ENCODE measurements around the gene ATG10. TPM values are rescaled to one million over a fixed set of nuclear protein-coding genes. Genes with fewer than 3 reads are reported as not detected.

The ATG10 gene
- total and polyA plus RNA-seq, 7 donors, result 4.2 to 7.4 (median 6.0) TPM

DNA sequence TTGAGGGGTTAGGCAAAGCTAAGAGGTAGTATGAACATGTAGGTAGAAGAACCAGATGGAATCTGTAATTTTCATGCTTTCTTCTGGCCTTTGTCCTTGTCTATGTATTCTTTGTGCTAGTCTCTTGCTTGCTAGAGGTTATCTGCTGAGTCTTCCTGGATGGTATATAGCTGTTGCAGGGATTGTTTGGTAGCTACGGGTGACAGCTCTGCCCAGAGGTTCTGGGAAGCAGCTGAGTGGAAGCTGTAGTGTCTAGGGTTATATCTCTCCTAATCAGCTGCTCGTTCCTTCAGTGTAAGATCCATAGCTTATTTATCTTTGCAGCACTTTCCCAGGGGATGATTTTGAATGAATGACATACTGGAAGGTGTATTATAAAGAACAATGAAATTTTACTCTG lies 100.3 kb downstream of the ATG10 start:
- ATAC-seq, result no peak

DNA sequence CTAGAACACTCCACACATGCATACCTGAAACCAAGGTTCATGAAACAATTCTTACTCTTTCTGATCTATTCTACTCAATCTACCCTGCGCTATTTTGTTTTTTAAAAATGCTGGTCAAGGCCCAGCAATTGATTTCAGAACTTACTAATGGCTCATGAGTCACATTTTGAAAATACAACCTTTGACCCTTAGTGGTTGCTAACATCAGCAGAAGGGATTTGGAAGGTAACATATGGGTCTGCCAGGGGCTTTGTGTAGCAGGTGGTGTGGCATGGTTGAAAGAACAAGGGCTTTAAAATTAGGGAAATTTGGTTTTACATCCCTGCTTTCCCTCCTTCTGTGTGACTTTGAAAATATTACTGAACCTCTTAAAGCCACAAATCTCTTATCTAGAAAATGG lies 101.4 kb downstream of the ATG10 start:
- DNase-seq (no peak), ATAC-seq (no peak)
- WGBS, 3 donors, result 96 to 98% (median 97%) methylated on average over 1 of the region's 1 CpG
- H3K4me1 ChIP-seq, result no peaks in the 10 kb centered on the region
- intact Hi-C loops (cut with DNase I), result no loop called here
- H3K9me3 ChIP-seq, result no peaks in the 10 kb centered on the region
- H3K36me3 ChIP-seq (ENCODE audit: insufficient read depth in 1 of 2, low read depth in 1 of 2), result no peaks in the 10 kb centered on the region
- H3K27ac ChIP-seq, result no peak overlapping the region
- H3K27me3 ChIP-seq (ENCODE audit: insufficient read depth in 3 of 3, low read length in 2 of 3), result no peaks in the 10 kb centered on the region
- no peak overlapping the region for H3K4me3 ChIP-seq
- TF ChIP-seq, protein P1, sequence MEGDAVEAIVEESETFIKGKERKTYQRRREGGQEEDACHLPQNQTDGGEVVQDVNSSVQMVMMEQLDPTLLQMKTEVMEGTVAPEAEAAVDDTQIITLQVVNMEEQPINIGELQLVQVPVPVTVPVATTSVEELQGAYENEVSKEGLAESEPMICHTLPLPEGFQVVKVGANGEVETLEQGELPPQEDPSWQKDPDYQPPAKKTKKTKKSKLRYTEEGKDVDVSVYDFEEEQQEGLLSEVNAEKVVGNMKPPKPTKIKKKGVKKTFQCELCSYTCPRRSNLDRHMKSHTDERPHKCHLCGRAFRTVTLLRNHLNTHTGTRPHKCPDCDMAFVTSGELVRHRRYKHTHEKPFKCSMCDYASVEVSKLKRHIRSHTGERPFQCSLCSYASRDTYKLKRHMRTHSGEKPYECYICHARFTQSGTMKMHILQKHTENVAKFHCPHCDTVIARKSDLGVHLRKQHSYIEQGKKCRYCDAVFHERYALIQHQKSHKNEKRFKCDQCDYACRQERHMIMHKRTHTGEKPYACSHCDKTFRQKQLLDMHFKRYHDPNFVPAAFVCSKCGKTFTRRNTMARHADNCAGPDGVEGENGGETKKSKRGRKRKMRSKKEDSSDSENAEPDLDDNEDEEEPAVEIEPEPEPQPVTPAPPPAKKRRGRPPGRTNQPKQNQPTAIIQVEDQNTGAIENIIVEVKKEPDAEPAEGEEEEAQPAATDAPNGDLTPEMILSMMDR (IDR thresholded peaks at IDR 0.05), result no peak

More for the DNA sequence above, 100.3 kb downstream of the ATG10 start:
- DNase-seq, result no peak
- no peaks in the 10 kb centered on the region for H3K27me3 ChIP-seq (ENCODE audit: insufficient read depth in 3 of 3, low read length in 2 of 3)
- no peak overlapping the region for H3K4me3 ChIP-seq
- no peaks in the 10 kb centered on the region for H3K9me3 ChIP-seq
- intact Hi-C loops (cut with DNase I), result no loop called here
- no peaks in the 10 kb centered on the region for H3K4me1 ChIP-seq
- 65 to 72% (median 69%) methylated on average over 2 of the region's 2 CpGs for WGBS, 3 donors
- H3K36me3 ChIP-seq (ENCODE audit: insufficient read depth in 1 of 2, low read depth in 1 of 2), result no peaks in the 10 kb centered on the region
- TF ChIP-seq, protein P1 (IDR thresholded peaks at IDR 0.05), result no peak
- H3K27ac ChIP-seq, result no peak overlapping the region

DNA sequence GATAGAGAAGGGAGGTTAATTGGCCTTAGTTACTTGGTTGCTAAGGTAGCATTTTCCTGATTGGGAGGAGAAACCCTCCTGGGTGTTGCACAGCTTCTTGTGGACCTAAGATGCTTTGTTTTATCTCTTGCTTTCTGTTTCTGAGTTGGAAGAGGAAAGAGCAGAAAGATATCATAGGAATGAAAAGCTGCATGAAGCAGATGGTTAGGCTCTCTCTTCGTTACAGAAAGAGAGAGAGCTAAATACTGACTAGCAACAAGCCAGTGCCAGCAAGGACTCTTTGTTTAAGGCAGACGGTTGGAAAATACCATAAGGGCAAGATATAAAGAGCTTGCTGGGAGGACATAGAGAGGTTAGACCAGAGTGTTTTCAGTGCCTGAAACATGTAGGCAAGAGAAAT lies 103.1 kb downstream of the ATG10 start:
- no peaks in the 10 kb centered on the region for H3K36me3 ChIP-seq (ENCODE audit: insufficient read depth in 1 of 2, low read depth in 1 of 2)
- ATAC-seq, result no peak
- H3K4me1 ChIP-seq, result no peaks in the 10 kb centered on the region
- H3K27ac ChIP-seq, result no peak overlapping the region
- H3K27me3 ChIP-seq (ENCODE audit: insufficient read depth in 3 of 3, low read length in 2 of 3), result no peaks in the 10 kb centered on the region
- TF ChIP-seq, protein P1 (IDR thresholded peaks at IDR 0.05), result no peak
- H3K4me3 ChIP-seq, result no peak overlapping the region
- no peaks in the 10 kb centered on the region for H3K9me3 ChIP-seq
- DNase-seq, result no peak
- intact Hi-C loops (cut with DNase I), result no loop called here
- 57 to 67% (median 58%) methylated on average over 2 of the region's 2 CpGs for WGBS, 3 donors

DNA sequence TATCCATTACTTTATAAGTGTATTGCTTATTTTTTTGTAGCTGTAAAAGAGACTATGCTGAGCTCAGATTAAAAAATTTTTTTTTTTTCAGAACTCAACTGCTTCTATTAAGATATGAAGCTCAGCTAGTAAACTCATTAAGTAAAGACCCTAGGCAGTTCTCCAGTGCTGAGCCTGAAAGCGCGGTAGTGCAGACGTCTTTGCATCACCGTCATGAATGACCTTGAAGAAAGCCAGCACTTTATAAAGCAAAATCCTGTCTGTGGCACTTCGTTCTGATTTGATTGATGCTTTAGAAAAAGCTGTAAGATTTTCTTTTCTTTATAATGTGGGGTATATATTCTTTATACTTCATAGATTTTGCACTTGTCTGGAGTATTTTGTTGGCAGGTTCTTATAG lies 105.7 kb downstream of the ATG10 start:
- no peak overlapping the region for H3K4me3 ChIP-seq
- H3K27ac ChIP-seq, result no peak overlapping the region
- H3K9me3 ChIP-seq, result no peaks in the 10 kb centered on the region
- no peaks in the 10 kb centered on the region for H3K4me1 ChIP-seq
- H3K36me3 ChIP-seq (ENCODE audit: insufficient read depth in 1 of 2, low read depth in 1 of 2), result no peaks in the 10 kb centered on the region
- no peak for DNase-seq
- TF ChIP-seq, protein P1 (IDR thresholded peaks at IDR 0.05), result no peak
- intact Hi-C loops (cut with DNase I), result no loop called here
- WGBS, 3 donors, result 89 to 92% (median 90%) methylated on average over 5 of the region's 5 CpGs
- no peaks in the 10 kb centered on the region for H3K27me3 ChIP-seq (ENCODE audit: insufficient read depth in 3 of 3, low read length in 2 of 3)
- ATAC-seq, result no peak

DNA sequence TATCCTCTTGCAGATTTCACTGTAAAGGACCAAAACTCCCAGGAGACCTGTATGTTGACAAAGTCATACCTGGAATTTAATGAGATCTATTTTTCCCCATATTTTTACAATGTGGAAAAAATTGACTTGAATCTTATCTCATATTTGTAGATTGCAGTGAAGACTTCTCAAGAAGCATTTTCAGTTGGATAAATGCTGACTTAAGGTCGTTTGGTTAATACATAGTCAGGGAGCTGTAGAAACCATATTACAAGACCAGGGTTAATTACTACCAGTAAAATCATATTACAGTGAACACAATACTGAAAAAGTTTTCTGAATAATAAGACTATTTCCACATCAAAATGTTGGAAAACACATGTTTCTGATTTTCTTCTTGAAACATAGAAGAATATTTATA lies 119.8 kb downstream of the ATG10 start:
- WGBS, 3 donors, result 72 to 88% (median 77%) methylated on average over 1 of the region's 1 CpG
- no peak for ATAC-seq
- peaks cover 33% of the 10 kb centered on the region for H3K9me3 ChIP-seq

More for the DNA sequence above, 119.8 kb downstream of the ATG10 start:
- no peak for DNase-seq
- H3K4me1 ChIP-seq, result no peaks in the 10 kb centered on the region
- H3K27ac ChIP-seq, result no peak overlapping the region
- no peaks in the 10 kb centered on the region for H3K27me3 ChIP-seq (ENCODE audit: insufficient read depth in 3 of 3, low read length in 2 of 3)
- intact Hi-C loops (cut with DNase I), result no loop called here
- H3K4me3 ChIP-seq, result no peak overlapping the region
- no peaks in the 10 kb centered on the region for H3K36me3 ChIP-seq (ENCODE audit: insufficient read depth in 1 of 2, low read depth in 1 of 2)
- TF ChIP-seq, protein P1 (IDR thresholded peaks at IDR 0.05), result no peak

Measured in psoas muscle (tissue), 8 donors.